GM19324 (cell line): ENCODE measurements around the gene ZSWIM6.
A peak's percentile ranks its signal among the peaks of the same experiment; 100 is the strongest.

Experiments used
- ATAC-seq: cut with Tn5 transposase; IDR thresholded peaks from one replicate; pipeline ENCODE4 v1.9.1; 2021; ENCODE audit warnings: mild to moderate bottlenecking, moderate library complexity; ENCODE audit not compliant: unreplicated experiment, low FRiP score

The ZSWIM6 gene

GRCh38 chr5:61306531-61307131 lies 25.4 kb upstream of the ZSWIM6 start:
- peak; percentile 82 for ATAC-seq

- no peak for ATAC-seq
Measured at GRCh38 chr5:61307191-61307590, 24.9 kb upstream of the ZSWIM6 start.

GRCh38 chr5:61307611-61308010 lies 24.4 kb upstream of the ZSWIM6 start:
- ATAC-seq = no peak

- ATAC-seq = no peak
Measured at GRCh38 chr5:61308712-61309111, 23.3 kb upstream of the ZSWIM6 start.

- ATAC-seq = no peak
Measured at GRCh38 chr5:61309115-61309514, 22.9 kb upstream of the ZSWIM6 start.

- ATAC-seq = no peak
Measured at GRCh38 chr5:61311056-61311610, 20.9 kb upstream of the ZSWIM6 start.

GRCh38 chr5:61311836-61312808 lies 19.9 kb upstream of the ZSWIM6 start:
- no peak for ATAC-seq

- no peak for ATAC-seq
Measured at GRCh38 chr5:61313960-61314681, 17.9 kb upstream of the ZSWIM6 start.

GRCh38 chr5:61318376-61318775 lies 13.7 kb upstream of the ZSWIM6 start:
- no peak for ATAC-seq

GRCh38 chr5:61319388-61320146 lies 12.5 kb upstream of the ZSWIM6 start:
- ATAC-seq = peak; percentile 97

- no peak for ATAC-seq
Measured at GRCh38 chr5:61320860-61321259, 11.2 kb upstream of the ZSWIM6 start.

GRCh38 chr5:61321669-61322068 lies 10.4 kb upstream of the ZSWIM6 start:
- ATAC-seq = no peak

- no peak for ATAC-seq
Measured at GRCh38 chr5:61322738-61323725, 9.0 kb upstream of the ZSWIM6 start.

- ATAC-seq = no peak
Measured at GRCh38 chr5:61327760-61328753, 4.0 kb upstream of the ZSWIM6 start.

GRCh38 chr5:61328791-61329549 lies 3.1 kb upstream of the ZSWIM6 start:
- ATAC-seq = no peak

- no peak for ATAC-seq
Measured at GRCh38 chr5:61329550-61330128, 2.4 kb upstream of the ZSWIM6 start.
